HG03066 (cell line): ENCODE data around the gene ST8SIA2.

Source experiments
- ATAC-seq: cut with Tn5 transposase; IDR thresholded peaks from one replicate; pipeline ENCODE4 v1.9.1; 2021; ENCODE audit warnings: low read depth; ENCODE audit not compliant: unreplicated experiment

The ST8SIA2 gene, protein sequence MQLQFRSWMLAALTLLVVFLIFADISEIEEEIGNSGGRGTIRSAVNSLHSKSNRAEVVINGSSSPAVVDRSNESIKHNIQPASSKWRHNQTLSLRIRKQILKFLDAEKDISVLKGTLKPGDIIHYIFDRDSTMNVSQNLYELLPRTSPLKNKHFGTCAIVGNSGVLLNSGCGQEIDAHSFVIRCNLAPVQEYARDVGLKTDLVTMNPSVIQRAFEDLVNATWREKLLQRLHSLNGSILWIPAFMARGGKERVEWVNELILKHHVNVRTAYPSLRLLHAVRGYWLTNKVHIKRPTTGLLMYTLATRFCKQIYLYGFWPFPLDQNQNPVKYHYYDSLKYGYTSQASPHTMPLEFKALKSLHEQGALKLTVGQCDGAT

GRCh38 chr15:92393071-92393979 lies at the start of gene ST8SIA2:
Gene ST8SIA2, plus strand, starts transcription at chr15:92393881. Its CDS starts 184 bp downstream, at chr15:92394065.
- ATAC-seq: no peak

- no peak for ATAC-seq
These were observed 49.6 kb upstream of the ST8SIA2 start for GRCh38 chr15:92343924-92344643.

DNA sequence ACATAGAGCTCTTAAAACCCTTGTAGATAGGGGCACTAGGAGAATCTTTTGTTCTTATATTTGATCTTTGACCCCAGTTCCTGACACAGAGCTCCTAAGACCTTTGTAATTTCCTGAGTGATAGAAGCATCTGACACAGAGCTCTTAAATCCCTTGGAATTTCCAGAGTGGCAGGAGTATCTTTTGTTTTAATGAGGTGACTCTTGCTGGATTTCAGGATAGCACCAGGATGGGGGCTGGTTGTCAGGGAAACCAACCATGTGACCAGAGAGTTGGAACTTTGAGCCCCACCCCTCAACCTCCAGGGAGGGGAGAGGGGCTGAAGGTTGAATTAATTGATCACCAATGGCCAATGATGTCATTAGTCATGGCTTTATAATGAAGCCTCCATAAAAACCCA lies 47.6 kb upstream of the ST8SIA2 start:
- ATAC-seq: no peak

DNA sequence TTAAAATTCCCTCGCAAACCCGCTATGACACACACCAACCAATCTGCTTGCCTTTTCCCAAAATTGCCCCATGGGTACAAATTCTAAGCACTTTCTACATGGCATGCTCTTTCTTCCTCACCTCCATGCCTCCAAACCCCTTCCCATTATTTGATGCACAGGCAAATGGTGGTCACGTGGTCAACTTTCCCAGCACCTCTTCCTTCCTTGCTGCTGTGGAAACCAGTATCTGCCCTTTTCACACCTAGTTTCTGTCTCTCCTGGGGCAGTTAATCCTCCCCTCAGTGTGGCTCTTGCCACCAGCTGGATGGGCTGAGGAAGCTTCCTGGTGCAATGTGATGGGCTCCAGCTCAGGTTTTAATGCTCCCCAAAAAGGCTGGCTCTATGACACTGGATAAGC lies 38.4 kb upstream of the ST8SIA2 start:
- ATAC-seq: no peak

DNA sequence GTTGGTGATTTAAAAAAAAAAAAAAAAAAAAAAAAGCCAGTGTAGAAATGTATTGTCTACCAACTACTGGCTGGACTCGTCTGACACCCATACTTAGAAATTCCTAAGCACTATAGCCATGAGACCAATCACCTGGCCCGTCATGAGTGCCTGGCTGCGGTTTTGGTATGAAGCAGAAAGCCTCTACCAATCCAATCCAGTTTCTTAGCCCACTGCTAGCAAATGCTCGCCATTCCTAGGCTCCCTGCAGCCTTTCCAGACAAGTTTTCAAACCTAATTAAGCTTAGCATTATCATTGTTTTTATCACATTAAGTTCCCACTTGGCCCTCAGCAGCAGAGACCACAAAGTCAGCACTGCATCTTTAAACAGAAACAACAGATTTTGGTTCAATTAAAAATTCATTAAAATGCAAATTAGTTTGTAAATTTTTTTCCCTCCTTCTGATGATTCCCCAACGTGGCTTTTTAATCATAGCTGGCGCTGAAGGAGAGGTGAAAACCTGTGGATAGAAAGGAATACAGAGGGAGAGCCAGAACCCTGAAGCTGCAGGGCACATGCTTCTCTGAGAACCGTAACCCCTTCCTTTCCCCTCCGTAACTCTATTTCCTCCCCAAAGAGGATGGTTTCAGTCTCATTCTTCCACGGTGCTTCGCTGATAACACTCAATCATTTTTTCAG lies 32.2 kb upstream of the ST8SIA2 start:
- ATAC-seq: no peak

DNA sequence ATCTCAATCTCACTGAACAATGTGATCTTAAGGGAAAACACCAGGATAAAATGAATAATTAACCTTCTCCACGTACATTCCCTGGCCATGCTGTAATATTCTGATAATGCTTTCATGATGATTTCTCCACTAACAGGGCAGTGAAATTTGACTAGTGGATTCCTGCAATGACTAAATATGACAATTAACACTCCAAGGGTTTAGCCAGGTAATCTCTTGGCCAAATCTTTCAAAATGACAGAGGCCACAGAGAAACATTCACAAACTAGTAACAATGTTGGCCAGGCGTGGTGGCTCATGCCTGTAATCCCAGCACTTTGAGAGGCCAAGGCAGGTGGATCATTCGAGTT lies 31.7 kb upstream of the ST8SIA2 start:
- no peak for ATAC-seq

- no peak for ATAC-seq
These were observed 28.6 kb upstream of the ST8SIA2 start for GRCh38 chr15:92365084-92365483.

GRCh38 chr15:92365906-92366305 lies 27.8 kb upstream of the ST8SIA2 start:
- ATAC-seq: no peak

- no peak for ATAC-seq
These were observed 27.3 kb upstream of the ST8SIA2 start for GRCh38 chr15:92366381-92366780.

DNA sequence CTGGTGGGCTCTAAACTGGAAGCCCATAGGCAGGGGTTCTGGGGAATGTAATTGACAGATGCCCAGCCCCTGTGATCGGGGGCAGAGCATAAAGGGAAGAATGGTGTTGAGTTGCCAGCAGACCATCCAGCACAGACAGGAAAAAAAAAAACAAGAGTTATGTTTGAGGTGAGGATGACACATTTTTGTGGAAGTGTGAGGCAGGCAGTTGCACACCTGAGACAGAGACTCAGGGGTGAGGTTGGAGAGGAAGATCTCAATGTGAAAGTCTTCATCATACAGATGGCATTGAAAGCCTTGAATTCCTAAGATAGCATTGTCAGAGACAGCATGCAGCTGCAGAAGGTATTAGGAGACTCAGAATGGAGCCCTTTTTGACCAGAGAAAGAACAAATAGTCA lies 18.6 kb upstream of the ST8SIA2 start:
- no peak for ATAC-seq

GRCh38 chr15:92376109-92376508 lies 17.6 kb upstream of the ST8SIA2 start:
- ATAC-seq: no peak

GRCh38 chr15:92377083-92377789 lies 16.4 kb upstream of the ST8SIA2 start:
- ATAC-seq: no peak

DNA sequence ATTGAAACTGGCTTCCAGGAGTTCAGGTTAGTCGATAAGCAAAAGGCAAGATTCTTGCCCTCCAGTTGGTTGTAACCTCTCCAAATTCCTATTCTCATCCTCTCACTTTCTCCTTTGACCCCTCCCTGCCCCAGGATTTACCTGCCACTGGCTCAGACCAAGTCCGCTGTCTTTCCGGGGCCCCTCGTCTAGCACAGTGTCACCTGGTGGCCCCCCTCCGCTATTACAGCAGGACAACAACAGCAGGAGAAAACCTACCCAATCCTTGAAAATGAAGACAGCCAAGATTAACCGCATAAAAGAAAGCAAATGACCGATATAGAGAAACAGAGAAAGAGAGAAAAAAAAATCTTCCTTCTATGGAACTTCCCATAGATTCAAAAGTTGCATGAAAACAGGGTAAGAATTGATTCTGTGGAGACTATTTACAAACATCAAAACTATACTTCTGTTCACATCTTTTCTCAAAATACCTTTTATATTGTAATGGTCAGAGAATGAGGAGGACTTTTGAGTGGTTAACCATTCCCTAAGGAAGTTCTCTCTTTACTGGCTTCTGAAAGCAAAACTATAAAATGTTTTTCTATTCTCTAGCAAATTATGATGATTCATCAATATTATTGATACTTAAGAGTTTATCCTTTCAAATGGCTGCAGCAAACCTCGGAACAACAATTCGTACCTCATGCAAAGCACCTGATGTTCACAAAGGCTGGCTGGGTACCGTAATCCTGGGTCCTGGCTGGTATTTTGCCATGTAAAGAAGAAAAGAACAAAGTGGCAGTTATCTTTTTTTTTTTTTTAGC lies 10.0 kb upstream of the ST8SIA2 start:
- no peak for ATAC-seq

DNA sequence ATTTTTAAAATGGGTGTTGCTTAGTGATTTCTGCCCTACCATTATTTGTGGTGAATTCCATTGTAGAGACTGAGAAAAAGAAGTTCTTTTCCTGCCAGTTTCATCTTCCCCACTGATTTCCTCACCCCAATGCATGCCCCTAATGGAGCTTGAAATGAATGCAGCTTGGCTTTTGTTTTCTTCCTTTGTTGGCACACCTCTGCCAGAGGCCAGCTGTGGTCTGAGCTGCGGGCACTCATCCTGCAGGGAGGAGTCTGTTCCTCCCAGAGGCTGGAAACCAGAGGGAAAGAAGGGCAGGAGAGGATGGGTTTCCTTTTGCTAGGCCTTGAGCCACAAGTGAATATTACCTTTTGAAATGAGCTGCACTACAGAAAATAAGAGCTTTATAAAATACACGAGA lies 9.3 kb upstream of the ST8SIA2 start:
- ATAC-seq: no peak

- no peak for ATAC-seq
These were observed 8.6 kb upstream of the ST8SIA2 start for GRCh38 chr15:92385096-92385495.

- no peak for ATAC-seq
These were observed 2.0 kb upstream of the ST8SIA2 start for GRCh38 chr15:92391640-92392039.

GRCh38 chr15:92392462-92392861 lies 1.2 kb upstream of the ST8SIA2 start:
- no peak for ATAC-seq

DNA sequence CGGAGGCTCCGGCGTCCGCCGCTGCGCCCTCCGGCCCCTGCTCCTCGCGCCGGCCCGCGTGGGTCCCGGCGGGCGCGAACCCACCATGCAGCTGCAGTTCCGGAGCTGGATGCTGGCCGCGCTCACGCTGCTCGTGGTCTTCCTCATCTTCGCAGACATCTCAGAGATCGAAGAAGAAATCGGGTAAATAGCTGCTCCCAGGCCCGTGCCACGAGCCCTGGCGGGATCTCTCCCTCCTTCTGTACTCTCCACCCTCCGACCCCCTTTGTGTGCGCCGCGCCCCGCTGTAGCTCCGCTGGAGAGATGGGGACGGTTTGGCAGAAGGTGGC lies 263 bp downstream of the ST8SIA2 start:
- no peak for ATAC-seq
